GM19463 (cell line): ENCODE measurements around the gene TCF7.

ENCODE experiments used
- ATAC-seq: cut with Tn5 transposase; IDR thresholded peaks from one replicate; pipeline ENCODE4 v1.9.1; 2021; ENCODE audit warnings: mild to moderate bottlenecking, moderate library complexity; ENCODE audit not compliant: unreplicated experiment

TCF7 gene

GRCh38 chr5:134176511-134177368 is 62.3 kb downstream of the TCF7 start, which contains the start of gene SKP1:
Gene SKP1 (minus strand): TSS chr5:134176950. CDS start chr5:134174022, 2,928 bp downstream.
- ATAC-seq: peak; percentile 77

DNA sequence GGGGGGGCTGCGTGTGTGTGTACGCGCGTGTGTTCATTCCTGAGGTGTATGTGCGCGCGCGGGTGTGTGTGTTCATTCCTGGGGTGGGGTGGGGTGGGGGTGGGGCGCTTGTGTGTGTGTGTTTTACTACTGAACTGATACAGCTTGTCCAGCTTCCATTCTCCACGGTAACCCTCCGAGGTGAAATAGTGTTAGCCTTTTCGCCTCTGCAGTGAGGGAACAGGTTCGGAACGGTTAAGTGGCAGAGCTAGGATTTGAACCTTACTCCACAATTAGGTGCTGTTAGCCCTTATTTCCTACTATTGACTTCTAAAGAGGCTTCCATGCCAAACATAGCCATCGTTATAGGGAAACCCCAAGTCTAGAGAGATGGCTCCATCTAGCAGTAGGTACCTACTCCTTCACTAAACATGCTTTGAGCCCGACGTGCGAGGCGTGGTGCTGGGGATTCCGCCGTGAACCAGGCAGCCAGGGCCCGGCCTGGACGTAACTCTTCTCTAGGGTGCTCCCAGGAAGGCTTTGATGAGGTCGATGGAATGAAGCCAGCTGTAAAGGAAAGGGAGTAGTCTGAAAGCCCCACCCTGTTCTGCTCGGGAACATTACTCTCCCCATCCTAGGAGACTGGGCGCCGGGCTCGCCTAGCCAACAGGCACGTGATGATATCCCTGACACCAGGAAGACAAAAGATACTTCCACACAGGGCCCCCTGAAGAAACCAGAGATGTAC is 63.1 kb downstream of the TCF7 start:
- ATAC-seq: no peak

GRCh38 chr5:134178096-134178419 is 63.6 kb downstream of the TCF7 start:
- no peak for ATAC-seq

DNA sequence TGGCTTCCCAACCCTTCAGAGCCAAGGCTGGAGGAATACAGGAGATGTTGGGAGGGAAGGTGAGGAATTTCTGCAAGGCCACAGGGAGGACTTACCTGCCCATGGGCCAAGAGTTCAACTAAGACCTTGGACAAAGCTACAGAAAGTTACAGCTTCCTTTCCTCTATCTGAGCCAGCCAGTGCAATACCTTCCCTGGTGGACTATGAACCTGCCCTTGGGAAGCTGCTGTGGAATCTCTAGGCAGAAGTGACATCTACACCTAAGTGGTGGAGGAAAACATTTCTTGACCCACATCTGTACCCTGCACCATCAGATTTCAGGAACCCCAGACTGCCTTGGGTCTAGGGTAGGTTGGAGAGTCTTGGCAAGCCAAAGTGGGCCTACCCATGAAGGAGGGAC is 69.0 kb downstream of the TCF7 start:
- no peak for ATAC-seq

DNA sequence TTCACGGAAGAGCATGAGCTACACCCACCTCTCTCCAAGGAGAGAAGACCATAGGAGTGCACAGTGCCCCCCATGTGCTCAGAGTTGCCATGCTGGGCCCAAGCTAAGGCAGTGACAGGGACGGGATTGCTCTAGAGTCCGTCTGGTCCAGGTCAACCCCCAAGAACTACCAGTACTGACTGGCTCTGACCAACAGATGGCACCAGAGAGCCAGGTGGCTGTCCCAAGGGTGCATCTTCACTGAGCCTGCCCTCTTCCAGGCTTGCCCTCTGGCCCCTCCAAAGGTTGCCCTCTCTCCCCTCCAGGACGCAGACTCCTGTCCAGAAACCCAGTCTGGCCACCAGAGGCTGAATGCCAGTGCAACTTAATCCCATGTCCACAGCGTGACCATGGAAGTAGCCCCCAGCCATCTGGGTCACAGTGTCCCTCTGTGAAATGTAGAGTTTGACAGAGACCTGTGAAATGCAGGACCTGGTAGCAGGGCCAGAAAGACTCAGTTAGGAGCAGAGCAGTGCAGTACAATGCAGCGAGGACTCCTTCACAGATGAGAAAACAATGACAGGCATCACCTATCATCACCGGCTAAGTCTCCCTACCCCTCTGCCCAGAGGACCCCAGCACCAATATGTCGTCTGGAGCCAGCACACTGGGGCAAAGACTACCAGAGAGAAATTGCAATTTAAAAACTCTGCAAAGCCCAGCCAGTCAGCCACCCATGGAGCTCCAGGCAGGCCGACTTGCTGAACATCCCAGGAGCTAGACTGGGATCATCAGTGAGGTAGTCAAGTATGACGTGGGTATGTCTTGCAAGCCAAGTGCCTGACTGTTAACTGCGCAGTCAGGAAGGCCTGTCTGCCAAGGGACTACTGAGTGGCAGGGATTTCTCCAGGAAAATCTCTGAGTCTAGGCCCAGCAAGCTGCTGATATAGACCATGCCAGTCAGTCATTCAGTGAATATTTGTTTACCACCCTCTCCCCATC is 70.0 kb downstream of the TCF7 start:
- ATAC-seq: peak; percentile 87

DNA sequence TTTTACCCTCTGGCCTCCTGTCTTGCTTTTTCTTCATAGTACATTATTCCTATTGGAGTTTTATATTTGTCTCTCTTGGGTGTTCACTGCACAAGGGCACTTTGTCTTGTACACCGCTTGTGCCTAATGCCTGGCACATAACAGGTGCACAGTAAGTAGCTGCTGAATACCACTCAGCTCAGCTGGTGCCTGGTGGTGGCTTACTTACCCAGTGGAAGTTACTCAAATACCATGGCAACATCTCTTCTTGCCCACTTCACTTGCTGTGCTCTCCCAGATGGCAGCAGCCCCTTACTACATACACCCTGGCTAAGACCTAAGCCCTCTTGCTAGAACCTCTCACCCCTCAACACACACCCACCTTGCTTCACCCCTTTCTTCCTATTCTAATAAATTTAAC is 73.6 kb downstream of the TCF7 start:
- no peak for ATAC-seq

DNA sequence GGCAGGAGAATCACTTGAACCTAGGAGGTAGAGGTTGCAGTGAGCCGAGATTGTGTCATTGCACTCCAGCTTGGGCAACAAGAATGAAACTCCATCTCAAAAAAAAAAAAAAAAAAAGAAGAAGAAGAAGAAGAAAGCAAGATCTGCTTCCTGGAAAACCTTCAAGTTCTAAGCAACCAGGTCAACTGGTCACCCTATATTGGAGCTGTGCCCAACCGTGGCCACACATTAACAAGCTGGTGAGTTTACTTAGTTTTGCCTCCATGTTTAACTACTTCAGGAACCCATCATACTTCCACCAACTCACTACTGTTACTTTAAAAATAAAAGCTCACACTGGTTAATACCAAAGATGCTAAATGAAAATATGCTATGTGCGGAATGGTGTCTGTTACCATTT is 74.5 kb downstream of the TCF7 start:
- no peak for ATAC-seq

DNA sequence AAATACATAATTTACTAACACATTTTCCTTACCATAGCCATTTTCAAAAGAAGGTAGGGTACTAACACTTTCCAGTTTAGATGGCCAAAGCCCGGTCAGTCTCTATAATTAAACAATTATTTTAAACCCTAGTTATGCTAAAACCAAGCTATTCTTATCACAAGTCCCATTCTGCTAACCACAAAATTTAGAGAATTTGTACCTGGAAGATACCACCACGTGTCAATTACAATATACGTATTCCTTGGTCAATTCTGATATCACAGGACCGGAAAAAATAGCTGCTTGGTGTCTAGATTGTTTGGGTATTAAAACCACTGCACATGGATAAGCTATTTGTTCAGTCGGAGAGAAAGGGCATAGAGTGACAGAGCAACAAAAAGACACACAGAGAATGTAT is 81.2 kb downstream of the TCF7 start:
- no peak for ATAC-seq
